H1 (cell line): ENCODE measurements around the gene TENT4B. TPM values are rescaled to one million over a fixed set of nuclear protein-coding genes. Genes with fewer than 3 reads are reported as not detected.

Experiments used
- CTCF ChIA-PET: fragments of 300-600 bp; sonication (Branson Sonifier 250); formaldehyde crosslinking; loops from one replicate; lab custom pipeline; 2021; ENCODE audit not compliant: partially characterized antibody; lab: Charles Lee
- POLR2A ChIA-PET: fragments of 300-600 bp; sonication (Branson Sonifier 250); formaldehyde crosslinking; loops from one replicate; lab custom pipeline; 2021; ENCODE audit warnings: inconsistent platforms; ENCODE audit not compliant: partially characterized antibody; lab: Charles Lee
- DNase-seq, 2 experiments: peaks; one replicate each; pipeline versions ENCODE4 v3.0.0 to v3.0.0-alpha.2; 2010 to 2022; ENCODE audit warnings: low spot score in 2 of 2, low read depth in 1 of 2, mixed read lengths in 1 of 2
- FAIRE-seq: peaks from 2 replicates; lab custom pipeline; 2011; peaks lifted over from hg19 to GRCh38; lab: Jason Lieb, UNC
- H2AFZ ChIP-seq: 2 replicates; pipeline ENCODE4 v1.8.1; 2012; ENCODE audit warnings: low read length, inconsistent platforms
- H2AK5ac ChIP-seq: 2 replicates; pipeline ENCODE4 v1.6.1; 2013; ENCODE audit warnings: low read depth, low read length
- H2BK120ac ChIP-seq: replicated peaks from 2 replicates; pipeline ENCODE3; 2013; ENCODE audit warnings: low read depth, low read length, inconsistent platforms
- H2BK12ac ChIP-seq: 2 replicates; pipeline ENCODE4 v1.6.1; 2013; ENCODE audit warnings: low read depth, low read length
- H2BK15ac ChIP-seq: 2 replicates; pipeline ENCODE4 v1.6.1; 2013; ENCODE audit warnings: low read length
- H2BK20ac ChIP-seq: 2 replicates; pipeline ENCODE4 v1.6.1; 2013; ENCODE audit warnings: low read length
- H2BK5ac ChIP-seq: 2 replicates; pipeline ENCODE4 v1.6.1; 2013; ENCODE audit warnings: low read depth, low read length
- H3K14ac ChIP-seq: 2 replicates; pipeline ENCODE4 v1.6.1; 2013; ENCODE audit warnings: inconsistent platforms; ENCODE audit not compliant: insufficient read length
- H3K18ac ChIP-seq: 2 replicates; pipeline ENCODE4 v1.6.1; 2013; ENCODE audit warnings: low read length; ENCODE audit errors: extremely low read depth
- H3K23ac ChIP-seq: 2 replicates; pipeline ENCODE4 v1.6.1; 2013; ENCODE audit warnings: inconsistent platforms; ENCODE audit not compliant: insufficient read length
- H3K23me2 ChIP-seq: 2 replicates; pipeline ENCODE4 v1.6.1; 2013; ENCODE audit warnings: low read depth, low read length
- H3K27ac ChIP-seq: 2 replicates; pipeline ENCODE4 v1.6.1; 2011; ENCODE audit warnings: low read depth, low read length, inconsistent platforms
- H3K27me3 ChIP-seq, 4 experiments: replicated peaks in 1 of 4; 1 replicate in 1 of 4; 2 replicates in 3 of 4; pipeline versions ENCODE4 v1.6.1 to v1.8.1; 2011 to 2013; ENCODE audit warnings: low read length in 3 of 4, mild to moderate bottlenecking in 3 of 4, inconsistent platforms in 2 of 4, mixed read lengths in 2 of 4, moderate library complexity in 1 of 4; ENCODE audit not compliant: control insufficient read depth in 3 of 4, insufficient read depth in 3 of 4; ENCODE audit errors: extremely low read depth in 1 of 4
- H3K36me3 ChIP-seq, 4 experiments: 2 replicates each; pipeline versions ENCODE4 v1.6.1 to v1.8.1; 2011 to 2013; ENCODE audit warnings: mild to moderate bottlenecking in 4 of 4, low read length in 3 of 4, moderate library complexity in 2 of 4, control low read depth in 1 of 4, inconsistent platforms in 1 of 4; ENCODE audit not compliant: insufficient read depth in 4 of 4, control insufficient read depth in 2 of 4
- H3K4ac ChIP-seq: replicated peaks from 2 replicates; pipeline ENCODE3; 2013; ENCODE audit warnings: low read length, low read depth, mixed read lengths, inconsistent platforms; ENCODE audit not compliant: insufficient read length
- H3K4me1 ChIP-seq, 4 experiments: replicated peaks in 1 of 4; 1 replicate in 1 of 4; 2 replicates in 3 of 4; pipeline versions ENCODE4 v1.6.1 to v1.8.1; 2011 to 2013; ENCODE audit warnings: low read length in 3 of 4, inconsistent platforms in 2 of 4, mixed read lengths in 1 of 4; ENCODE audit not compliant: insufficient read depth in 4 of 4, control insufficient read depth in 3 of 4
- H3K4me2 ChIP-seq, 2 experiments: 2 replicates each; pipeline versions ENCODE4 v1.6.1 to v1.8.1; 2011 to 2013; ENCODE audit warnings: low read depth in 2 of 2, low read length in 2 of 2, control low read depth in 1 of 2, inconsistent platforms in 1 of 2, mild to moderate bottlenecking in 1 of 2; ENCODE audit not compliant: insufficient read depth in 1 of 2
- H3K4me3 ChIP-seq, 4 experiments: fragments of 200-600, 300-600 bp in 1 of 4; sonication (generic), shearing (Covaris generic), sonication (Bioruptor Twin) in 1 of 4; 2 replicates each; pipeline versions ENCODE4 v1.5.1 to v1.8.1; 2011 to 2016; ENCODE audit warnings: low read length in 4 of 4, low read depth in 3 of 4, control low read depth in 2 of 4, inconsistent platforms in 2 of 4, mild to moderate bottlenecking in 2 of 4, mixed read lengths in 1 of 4, moderate library complexity in 1 of 4; ENCODE audit not compliant: insufficient read depth in 2 of 4; ENCODE audit errors: extremely low read depth in 1 of 4
- H3K56ac ChIP-seq: replicated peaks from 2 replicates; pipeline ENCODE3; 2013; ENCODE audit warnings: low read depth, mild to moderate bottlenecking, mixed read lengths, low read length, inconsistent platforms; ENCODE audit not compliant: insufficient read length
- H3K79me1 ChIP-seq: 2 replicates; pipeline ENCODE4 v1.6.1; 2013; ENCODE audit warnings: low read depth, low read length, control low read depth
- H3K79me2 ChIP-seq, 2 experiments: 2 replicates each; pipeline versions ENCODE4 v1.6.1 to v1.8.1; 2012 to 2013; ENCODE audit warnings: low read length in 2 of 2, mild to moderate bottlenecking in 2 of 2, inconsistent platforms in 1 of 2; ENCODE audit not compliant: insufficient read depth in 2 of 2, control insufficient read depth in 1 of 2
- H3K9ac ChIP-seq, 4 experiments: replicated peaks in 1 of 4; 1 replicate in 1 of 4; 2 replicates in 3 of 4; pipeline versions ENCODE4 v1.6.1 to v1.8.1; 2011 to 2013; ENCODE audit warnings: low read depth in 3 of 4, low read length in 3 of 4, control low read depth in 2 of 4, mild to moderate bottlenecking in 2 of 4, moderate library complexity in 2 of 4, inconsistent platforms in 1 of 4; ENCODE audit errors: extremely low read depth in 1 of 4
- H3K9me3 ChIP-seq, 2 experiments: 2 replicates each; pipeline versions ENCODE4 v1.6.1 to v1.8.1; 2012 to 2013; ENCODE audit warnings: mild to moderate bottlenecking in 2 of 2, moderate library complexity in 2 of 2, control low read depth in 1 of 2, inconsistent platforms in 1 of 2, low read depth in 1 of 2, low read length in 1 of 2, mixed read lengths in 1 of 2; ENCODE audit not compliant: insufficient read depth in 2 of 2
- H4K20me1 ChIP-seq, 2 experiments: replicated peaks in 1 of 2; 2 replicates each; pipeline versions ENCODE3 to v1.8.1; 2011 to 2013; ENCODE audit warnings: inconsistent platforms in 2 of 2, low read length in 2 of 2, mild to moderate bottlenecking in 1 of 2; ENCODE audit not compliant: insufficient read depth in 2 of 2, control insufficient read depth in 1 of 2
- H4K5ac ChIP-seq: 2 replicates; pipeline ENCODE4 v1.6.1; 2013; ENCODE audit warnings: low read length, low read depth, mixed read lengths, inconsistent platforms; ENCODE audit not compliant: insufficient read length
- H4K8ac ChIP-seq: 2 replicates; pipeline ENCODE4 v1.8.0; 2013; ENCODE audit warnings: mild to moderate bottlenecking, moderate library complexity, low read length, inconsistent platforms; ENCODE audit not compliant: insufficient read depth; ENCODE audit errors: extremely low read depth
- H4K91ac ChIP-seq: replicated peaks from 2 replicates; pipeline ENCODE3; 2013; ENCODE audit warnings: low read length, mixed read lengths, inconsistent platforms; ENCODE audit not compliant: insufficient read length
- EGR1 ChIP-seq: IDR thresholded peaks from 2 replicates; pipeline ENCODE4 v1.6.1; 2011; ENCODE audit warnings: low read depth, low read length, borderline replicate concordance
- POLR2A ChIP-seq, 2 experiments: IDR thresholded peaks; 1 replicate in 1 of 2; 2 replicates in 1 of 2; pipeline ENCODE4 v1.6.1; 2011; ENCODE audit warnings: low read depth in 2 of 2, low read length in 2 of 2, mild to moderate bottlenecking in 2 of 2; ENCODE audit errors: control extremely low read depth in 1 of 2
- TEAD4 ChIP-seq: IDR thresholded peaks from 2 replicates; pipeline ENCODE4 v1.6.1; 2012; ENCODE audit warnings: low read depth, low read length, inconsistent platforms, mixed read lengths
- WGBS, 2 experiments: shearing (Covaris generic) in 1 of 2; methylation state at CpG; one replicate each; pipeline versions ENCODE4 v1.1.6 to v1.1.7; 2013 to 2015; ENCODE audit warnings: low lambda C conversion rate in 2 of 2, mixed read lengths in 2 of 2, inconsistent platforms in 1 of 2, low coverage in 1 of 2, missing lambda C conversion rate in 1 of 2; ENCODE audit not compliant: insufficient replicate concordance in 2 of 2, insufficient coverage in 1 of 2, insufficient read length in 1 of 2; ENCODE audit errors: extremely low coverage in 1 of 2, missing lambda C conversion rate in 1 of 2; 5-methylcytosine and 5-hydroxymethylcytosine counted together
- polyA plus RNA-seq, 7 experiments: library from polyadenylated mRNA; depleted of rRNA in 3 of 7; stranded (reverse) in 5 of 7; unstranded in 2 of 7; fragments of >200 nt in 5 of 7; fragments of 200-250 nt in 2 of 7; gene quantifications; 1 replicate in 5 of 7; 2 replicates in 1 of 7; 4 replicates in 1 of 7; pipeline versions ENCODE4 v1.2.1 to v1.2.3, GENCODE V29; 2011 to 2013; ENCODE audit warnings: missing spikeins in 2 of 7, mixed read lengths in 2 of 7
- total RNA-seq: library from RNA; stranded (reverse); fragmentation: NEBNext Ultra II Directional; extraction: Animal tissue kit (Norgen Biotek cat#: 25700); gene quantifications from 2 replicates; pipeline ENCODE4 v1.2.1, GENCODE V29; 2021

The TENT4B gene
- total and polyA plus RNA-seq, 2 of the 8 experiments (the other 6 are each of a cell fraction or from before 2014, with no cell fraction given): 4.2 to 15.7 TPM

DNA sequence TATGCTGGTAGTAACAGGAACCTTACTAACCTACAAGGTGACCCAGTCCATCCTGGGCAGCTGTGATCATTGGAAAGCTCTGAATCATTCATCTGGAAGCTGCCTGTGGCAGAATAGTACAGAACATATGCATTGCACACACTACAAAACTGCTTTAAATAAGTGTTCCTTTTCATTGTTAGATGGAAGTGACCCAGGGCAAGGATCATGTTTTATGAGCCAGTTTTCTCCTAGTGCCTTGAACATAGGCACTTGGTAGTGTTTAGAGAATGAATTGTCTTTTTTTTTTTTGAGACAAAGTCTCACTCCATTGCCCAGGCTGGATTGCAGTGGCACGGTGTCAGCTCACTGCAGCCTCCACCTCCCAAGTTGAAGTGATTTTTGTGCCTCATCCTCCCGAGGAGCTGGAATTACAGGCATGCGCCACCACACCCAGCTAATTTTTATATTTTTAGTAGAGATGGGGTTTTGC lies 55.4 kb downstream of the TENT4B start:
- Histone ChIP-seq H3K23ac (no peak overlapping the region), H2AK5ac (no peak overlapping the region), H3K9me3 (no peaks in the 10 kb centered on the region), H2BK15ac (no peak overlapping the region), H4K91ac (no peak overlapping the region), H3K23me2 (no peaks in the 10 kb centered on the region), H3K79me1 (peaks cover 10% of the 10 kb centered on the region; the same call in 1 of the 2 replicates), H3K27ac (no peak overlapping the region), H4K5ac (no peak overlapping the region), H2BK5ac (no peak overlapping the region), H3K4me2 (no peak overlapping the region), H4K20me1 (no peaks in the 10 kb centered on the region), H4K8ac (no peak overlapping the region), H3K4ac (no peak overlapping the region), H3K36me3 (peaks cover 0 to 5% (median 0%) of the 10 kb centered on the region in 4 experiments; a peak in 2 of 8 replicates), H2BK12ac (no peak overlapping the region), H3K4me1 (peaks cover 0 to 6% (median 3%) of the 10 kb centered on the region in 4 experiments; a peak in 3 of 7 replicates), H3K79me2 (peaks cover 4 to 14% of the 10 kb centered on the region in 2 experiments; a peak in 3 of 4 replicates), H2AFZ (no peak overlapping the region), H2BK120ac (no peak overlapping the region), H3K27me3 (no peaks in the 10 kb centered on the region), H2BK20ac (no peak overlapping the region), H3K56ac (no peak overlapping the region), H3K4me3 (no peak overlapping the region), H3K14ac (no peak overlapping the region), H3K9ac (no peak overlapping the region), H3K18ac (no peak overlapping the region)
- FAIRE-seq (no peak), DNase-seq (no peak)
- ChIA-PET CTCF (interaction anchor here (0.6 to 5.6 kb wide), 5 partner anchors 11 to 184 kb away, joined by 3 to 35 read pairs (median 4); partner anchors contain the start of genes CNEP1R1 and HEATR3), POLR2A (no interaction called here)
- 97% methylated on average over 3 of the region's 3 CpGs; no CpG with 5 or more reads in 1 of the 2 experiments for WGBS, 2 experiments
- TF ChIP-seq POLR2A (IDR thresholded peaks at IDR 0.05; ENCODE audit: control extremely low read depth in 1 of 2, low read depth in 2 of 2, low read length in 2 of 2) (no peak), EGR1 (no peak), TEAD4 (no peak)
